ENCODE measurements around the gene EFNA5.

The EFNA5 gene

DNA sequence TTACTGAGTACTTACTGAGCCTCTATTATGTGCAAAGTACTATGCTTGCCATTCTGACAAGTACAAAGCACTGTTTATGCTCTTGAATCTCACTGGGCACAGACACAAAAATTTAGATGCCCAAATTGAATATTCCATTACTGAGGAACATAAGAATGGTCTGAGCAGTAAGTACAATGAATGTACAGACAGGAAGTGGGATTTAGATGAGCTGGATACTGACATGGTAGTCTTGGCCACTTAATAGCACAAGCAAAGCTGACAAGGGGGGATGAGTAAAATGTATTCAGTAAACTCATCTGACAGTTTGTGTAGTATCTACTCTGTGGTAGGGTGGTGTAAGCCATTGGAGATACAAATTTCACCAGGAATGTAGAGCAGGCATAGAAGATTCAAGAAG, 132.4 kb downstream of the EFNA5 start:
- CTCF ChIA-PET, result interaction anchor here (0.6 to 1.6 kb wide), 2 partner anchors 9 to 10 kb away, joined by 4 read pairs; no protein-coding TSS in a partner anchor

DNA sequence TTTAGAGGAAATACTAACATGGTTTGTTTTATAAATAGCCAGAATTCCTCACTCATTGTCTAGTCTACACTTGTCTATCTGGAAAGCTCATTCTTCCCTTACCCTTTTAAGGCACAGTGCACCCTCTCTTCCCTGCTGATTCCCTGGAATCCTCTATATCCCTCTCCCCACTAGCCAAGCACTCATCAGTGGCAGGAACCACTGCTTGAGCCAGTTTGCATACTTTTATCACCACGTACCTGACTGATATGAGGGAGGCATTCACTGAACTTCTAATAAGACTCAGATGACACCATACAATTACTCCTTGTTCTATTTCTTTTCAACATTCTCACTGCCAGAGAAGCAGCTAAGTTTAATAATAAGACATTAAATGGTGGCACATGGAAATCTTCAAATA, 134.9 kb downstream of the EFNA5 start:
- CTCF ChIA-PET, result no interaction called here
- POLR2A ChIA-PET, result no interaction called here

More for the DNA sequence above, 132.4 kb downstream of the EFNA5 start:
- POLR2A ChIA-PET, result interaction anchor here (1.0 to 1.2 kb wide), 2 partner anchors 18 to 133 kb away, joined by 3 to 4 read pairs; no protein-coding TSS in a partner anchor
- no peaks in the 10 kb centered on the region for H3K9me3 ChIP-seq (ENCODE audit: control insufficient read depth, insufficient read depth, low read depth, low read length)
- TF ChIP-seq ZIC2 (tag by site-specific recombination; IDR thresholded peaks at IDR 0.05) (no peak), MZF1 (tag by site-specific recombination; IDR thresholded peaks at IDR 0.05; ENCODE audit: borderline replicate concordance) (no peak), GLIS2 (tag by site-specific recombination; IDR thresholded peaks at IDR 0.05) (no peak), ZNF621 (tag by site-specific recombination; IDR thresholded peaks at IDR 0.05) (no peak), ZSCAN23 (tag by site-specific recombination; IDR thresholded peaks at IDR 0.05) (no peak), ZSCAN16 (tag by site-specific recombination; IDR thresholded peaks at IDR 0.05) (no peak), ZNF132 (tag by site-specific recombination; IDR thresholded peaks at IDR 0.05; ENCODE audit: borderline replicate concordance) (no peak), ZNF707 (tag by site-specific recombination; IDR thresholded peaks at IDR 0.05) (no peak), ZNF302 (tag by site-specific recombination; IDR thresholded peaks at IDR 0.05; ENCODE audit: low read depth) (no peak)
- TF ChIP-seq, protein P1, sequence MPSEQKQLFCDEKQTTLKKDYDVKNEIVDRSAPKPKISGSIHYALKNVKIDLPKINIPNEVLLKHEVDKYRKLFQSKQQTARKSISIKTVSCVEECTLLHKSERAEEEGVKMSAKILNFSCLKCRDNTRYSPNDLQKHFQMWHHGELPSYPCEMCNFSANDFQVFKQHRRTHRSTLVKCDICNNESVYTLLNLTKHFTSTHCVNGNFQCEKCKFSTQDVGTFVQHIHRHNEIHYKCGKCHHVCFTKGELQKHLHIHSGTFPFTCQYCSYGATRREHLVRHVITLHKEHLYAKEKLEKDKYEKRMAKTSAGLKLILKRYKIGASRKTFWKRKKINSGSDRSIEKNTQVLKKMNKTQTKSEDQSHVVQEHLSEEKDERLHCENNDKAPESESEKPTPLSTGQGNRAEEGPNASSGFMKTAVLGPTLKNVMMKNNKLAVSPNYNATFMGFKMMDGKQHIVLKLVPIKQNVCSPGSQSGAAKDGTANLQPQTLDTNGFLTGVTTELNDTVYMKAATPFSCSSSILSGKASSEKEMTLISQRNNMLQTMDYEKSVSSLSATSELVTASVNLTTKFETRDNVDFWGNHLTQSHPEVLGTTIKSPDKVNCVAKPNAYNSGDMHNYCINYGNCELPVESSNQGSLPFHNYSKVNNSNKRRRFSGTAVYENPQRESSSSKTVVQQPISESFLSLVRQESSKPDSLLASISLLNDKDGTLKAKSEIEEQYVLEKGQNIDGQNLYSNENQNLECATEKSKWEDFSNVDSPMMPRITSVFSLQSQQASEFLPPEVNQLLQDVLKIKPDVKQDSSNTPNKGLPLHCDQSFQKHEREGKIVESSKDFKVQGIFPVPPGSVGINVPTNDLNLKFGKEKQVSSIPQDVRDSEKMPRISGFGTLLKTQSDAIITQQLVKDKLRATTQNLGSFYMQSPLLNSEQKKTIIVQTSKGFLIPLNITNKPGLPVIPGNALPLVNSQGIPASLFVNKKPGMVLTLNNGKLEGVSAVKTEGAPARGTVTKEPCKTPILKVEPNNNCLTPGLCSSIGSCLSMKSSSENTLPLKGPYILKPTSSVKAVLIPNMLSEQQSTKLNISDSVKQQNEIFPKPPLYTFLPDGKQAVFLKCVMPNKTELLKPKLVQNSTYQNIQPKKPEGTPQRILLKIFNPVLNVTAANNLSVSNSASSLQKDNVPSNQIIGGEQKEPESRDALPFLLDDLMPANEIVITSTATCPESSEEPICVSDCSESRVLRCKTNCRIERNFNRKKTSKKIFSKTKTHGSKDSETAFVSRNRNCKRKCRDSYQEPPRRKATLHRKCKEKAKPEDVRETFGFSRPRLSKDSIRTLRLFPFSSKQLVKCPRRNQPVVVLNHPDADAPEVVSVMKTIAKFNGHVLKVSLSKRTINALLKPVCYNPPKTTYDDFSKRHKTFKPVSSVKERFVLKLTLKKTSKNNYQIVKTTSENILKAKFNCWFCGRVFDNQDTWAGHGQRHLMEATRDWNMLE (tag by site-specific recombination; conservative IDR thresholded peaks at IDR 0.05; ENCODE audit: low read depth), result no peak
- TF ChIP-seq, protein P2, sequence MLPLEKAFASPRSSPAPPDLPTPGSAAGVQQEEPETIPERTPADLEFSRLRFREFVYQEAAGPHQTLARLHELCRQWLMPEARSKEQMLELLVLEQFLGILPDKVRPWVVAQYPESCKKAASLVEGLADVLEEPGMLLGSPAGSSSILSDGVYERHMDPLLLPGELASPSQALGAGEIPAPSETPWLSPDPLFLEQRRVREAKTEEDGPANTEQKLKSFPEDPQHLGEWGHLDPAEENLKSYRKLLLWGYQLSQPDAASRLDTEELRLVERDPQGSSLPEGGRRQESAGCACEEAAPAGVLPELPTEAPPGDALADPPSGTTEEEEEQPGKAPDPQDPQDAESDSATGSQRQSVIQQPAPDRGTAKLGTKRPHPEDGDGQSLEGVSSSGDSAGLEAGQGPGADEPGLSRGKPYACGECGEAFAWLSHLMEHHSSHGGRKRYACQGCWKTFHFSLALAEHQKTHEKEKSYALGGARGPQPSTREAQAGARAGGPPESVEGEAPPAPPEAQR (tag by site-specific recombination; IDR thresholded peaks at IDR 0.05), result no peak
- TF ChIP-seq, protein P3, sequence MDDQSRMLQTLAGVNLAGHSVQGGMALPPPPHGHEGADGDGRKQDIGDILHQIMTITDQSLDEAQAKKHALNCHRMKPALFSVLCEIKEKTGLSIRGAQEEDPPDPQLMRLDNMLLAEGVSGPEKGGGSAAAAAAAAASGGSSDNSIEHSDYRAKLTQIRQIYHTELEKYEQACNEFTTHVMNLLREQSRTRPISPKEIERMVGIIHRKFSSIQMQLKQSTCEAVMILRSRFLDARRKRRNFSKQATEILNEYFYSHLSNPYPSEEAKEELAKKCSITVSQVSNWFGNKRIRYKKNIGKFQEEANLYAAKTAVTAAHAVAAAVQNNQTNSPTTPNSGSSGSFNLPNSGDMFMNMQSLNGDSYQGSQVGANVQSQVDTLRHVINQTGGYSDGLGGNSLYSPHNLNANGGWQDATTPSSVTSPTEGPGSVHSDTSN (CRISPR knock-in tag; IDR thresholded peaks at IDR 0.05), result no peak
- TF ChIP-seq, protein P4, sequence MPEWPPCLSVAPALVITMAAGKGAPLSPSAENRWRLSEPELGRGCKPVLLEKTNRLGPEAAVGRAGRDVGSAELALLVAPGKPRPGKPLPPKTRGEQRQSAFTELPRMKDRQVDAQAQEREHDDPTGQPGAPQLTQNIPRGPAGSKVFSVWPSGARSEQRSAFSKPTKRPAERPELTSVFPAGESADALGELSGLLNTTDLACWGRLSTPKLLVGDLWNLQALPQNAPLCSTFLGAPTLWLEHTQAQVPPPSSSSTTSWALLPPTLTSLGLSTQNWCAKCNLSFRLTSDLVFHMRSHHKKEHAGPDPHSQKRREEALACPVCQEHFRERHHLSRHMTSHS (tag by site-specific recombination; IDR thresholded peaks at IDR 0.05), result no peak
- H3K27ac ChIP-seq (ENCODE audit: extremely low read depth, low read depth, low read length), result no peak overlapping the region
- no peak overlapping the region for H3K4me3 ChIP-seq (ENCODE audit: low read depth, low read length)
- peaks cover 40% of the 10 kb centered on the region for H3K4me1 ChIP-seq (ENCODE audit: control insufficient read depth, insufficient read depth, low read length)
- no peaks in the 10 kb centered on the region for H3K36me3 ChIP-seq (ENCODE audit: control insufficient read depth in 2 of 2, insufficient read depth in 1 of 2, low read length in 2 of 2)

More for the DNA sequence above, 134.9 kb downstream of the EFNA5 start:
- H3K9me3 ChIP-seq (ENCODE audit: control insufficient read depth, insufficient read depth, low read depth, low read length), result no peaks in the 10 kb centered on the region
- no peak overlapping the region for H3K27ac ChIP-seq (ENCODE audit: extremely low read depth, low read depth, low read length)
- H3K36me3 ChIP-seq (ENCODE audit: control insufficient read depth in 2 of 2, insufficient read depth in 1 of 2, low read length in 2 of 2), result no peaks in the 10 kb centered on the region
- H3K4me3 ChIP-seq (ENCODE audit: low read depth, low read length), result no peak overlapping the region
- H3K4me1 ChIP-seq (ENCODE audit: control insufficient read depth, insufficient read depth, low read length), result peaks cover 45% of the 10 kb centered on the region
- TF ChIP-seq, protein P5, sequence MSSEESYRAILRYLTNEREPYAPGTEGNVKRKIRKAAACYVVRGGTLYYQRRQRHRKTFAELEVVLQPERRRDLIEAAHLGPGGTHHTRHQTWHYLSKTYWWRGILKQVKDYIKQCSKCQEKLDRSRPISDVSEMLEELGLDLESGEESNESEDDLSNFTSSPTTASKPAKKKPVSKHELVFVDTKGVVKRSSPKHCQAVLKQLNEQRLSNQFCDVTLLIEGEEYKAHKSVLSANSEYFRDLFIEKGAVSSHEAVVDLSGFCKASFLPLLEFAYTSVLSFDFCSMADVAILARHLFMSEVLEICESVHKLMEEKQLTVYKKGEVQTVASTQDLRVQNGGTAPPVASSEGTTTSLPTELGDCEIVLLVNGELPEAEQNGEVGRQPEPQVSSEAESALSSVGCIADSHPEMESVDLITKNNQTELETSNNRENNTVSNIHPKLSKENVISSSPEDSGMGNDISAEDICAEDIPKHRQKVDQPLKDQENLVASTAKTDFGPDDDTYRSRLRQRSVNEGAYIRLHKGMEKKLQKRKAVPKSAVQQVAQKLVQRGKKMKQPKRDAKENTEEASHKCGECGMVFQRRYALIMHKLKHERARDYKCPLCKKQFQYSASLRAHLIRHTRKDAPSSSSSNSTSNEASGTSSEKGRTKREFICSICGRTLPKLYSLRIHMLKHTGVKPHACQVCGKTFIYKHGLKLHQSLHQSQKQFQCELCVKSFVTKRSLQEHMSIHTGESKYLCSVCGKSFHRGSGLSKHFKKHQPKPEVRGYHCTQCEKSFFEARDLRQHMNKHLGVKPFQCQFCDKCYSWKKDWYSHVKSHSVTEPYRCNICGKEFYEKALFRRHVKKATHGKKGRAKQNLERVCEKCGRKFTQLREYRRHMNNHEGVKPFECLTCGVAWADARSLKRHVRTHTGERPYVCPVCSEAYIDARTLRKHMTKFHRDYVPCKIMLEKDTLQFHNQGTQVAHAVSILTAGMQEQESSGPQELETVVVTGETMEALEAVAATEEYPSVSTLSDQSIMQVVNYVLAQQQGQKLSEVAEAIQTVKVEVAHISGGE (tag by site-specific recombination; conservative IDR thresholded peaks at IDR 0.05; ENCODE audit: low read depth), result no peak
- TF ChIP-seq, protein P6, sequence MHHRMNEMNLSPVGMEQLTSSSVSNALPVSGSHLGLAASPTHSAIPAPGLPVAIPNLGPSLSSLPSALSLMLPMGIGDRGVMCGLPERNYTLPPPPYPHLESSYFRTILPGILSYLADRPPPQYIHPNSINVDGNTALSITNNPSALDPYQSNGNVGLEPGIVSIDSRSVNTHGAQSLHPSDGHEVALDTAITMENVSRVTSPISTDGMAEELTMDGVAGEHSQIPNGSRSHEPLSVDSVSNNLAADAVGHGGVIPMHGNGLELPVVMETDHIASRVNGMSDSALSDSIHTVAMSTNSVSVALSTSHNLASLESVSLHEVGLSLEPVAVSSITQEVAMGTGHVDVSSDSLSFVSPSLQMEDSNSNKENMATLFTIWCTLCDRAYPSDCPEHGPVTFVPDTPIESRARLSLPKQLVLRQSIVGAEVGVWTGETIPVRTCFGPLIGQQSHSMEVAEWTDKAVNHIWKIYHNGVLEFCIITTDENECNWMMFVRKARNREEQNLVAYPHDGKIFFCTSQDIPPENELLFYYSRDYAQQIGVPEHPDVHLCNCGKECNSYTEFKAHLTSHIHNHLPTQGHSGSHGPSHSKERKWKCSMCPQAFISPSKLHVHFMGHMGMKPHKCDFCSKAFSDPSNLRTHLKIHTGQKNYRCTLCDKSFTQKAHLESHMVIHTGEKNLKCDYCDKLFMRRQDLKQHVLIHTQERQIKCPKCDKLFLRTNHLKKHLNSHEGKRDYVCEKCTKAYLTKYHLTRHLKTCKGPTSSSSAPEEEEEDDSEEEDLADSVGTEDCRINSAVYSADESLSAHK (tag by site-specific recombination; IDR thresholded peaks at IDR 0.05), result no peak
- TF ChIP-seq ZNF10 (tag by site-specific recombination; IDR thresholded peaks at IDR 0.05) (peak; percentile 92), ZNF202 (tag by site-specific recombination; IDR thresholded peaks at IDR 0.05; ENCODE audit: borderline replicate concordance) (no peak)
- TF ChIP-seq, protein P7, sequence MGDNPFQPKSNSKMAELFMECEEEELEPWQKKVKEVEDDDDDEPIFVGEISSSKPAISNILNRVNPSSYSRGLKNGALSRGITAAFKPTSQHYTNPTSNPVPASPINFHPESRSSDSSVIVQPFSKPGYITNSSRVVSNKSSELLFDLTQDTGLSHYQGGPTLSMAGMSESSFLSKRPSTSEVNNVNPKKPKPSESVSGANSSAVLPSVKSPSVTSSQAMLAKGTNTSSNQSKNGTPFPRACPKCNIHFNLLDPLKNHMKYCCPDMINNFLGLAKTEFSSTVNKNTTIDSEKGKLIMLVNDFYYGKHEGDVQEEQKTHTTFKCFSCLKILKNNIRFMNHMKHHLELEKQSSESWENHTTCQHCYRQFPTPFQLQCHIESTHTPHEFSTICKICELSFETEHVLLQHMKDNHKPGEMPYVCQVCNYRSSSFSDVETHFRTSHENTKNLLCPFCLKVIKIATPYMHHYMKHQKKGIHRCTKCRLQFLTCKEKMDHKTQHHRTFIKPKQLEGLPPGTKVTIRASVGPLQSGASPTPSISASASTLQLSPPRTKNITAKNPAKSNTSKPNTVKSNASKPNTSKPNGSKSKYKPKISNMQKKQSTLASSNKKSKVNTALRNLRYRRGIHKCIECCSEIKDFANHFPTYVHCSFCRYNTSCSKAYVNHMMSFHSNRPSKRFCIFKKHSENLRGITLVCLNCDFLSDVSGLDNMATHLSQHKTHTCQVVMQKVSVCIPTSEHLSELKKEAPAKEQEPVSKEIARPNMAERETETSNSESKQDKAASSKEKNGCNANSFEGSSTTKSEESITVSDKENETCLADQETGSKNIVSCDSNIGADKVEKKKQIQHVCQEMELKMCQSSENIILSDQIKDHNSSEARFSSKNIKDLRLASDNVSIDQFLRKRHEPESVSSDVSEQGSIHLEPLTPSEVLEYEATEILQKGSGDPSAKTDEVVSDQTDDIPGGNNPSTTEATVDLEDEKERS (tag by site-specific recombination; IDR thresholded peaks at IDR 0.05), result no peak

Data from HEK293 (cell line).